OCI-LY1 (cell line): Measurements from ENCODE around the gene MTHFSD.

ENCODE experiments used
- H2AFZ ChIP-seq: fragments of 200-600 bp; sonication (generic), shearing (Covaris generic); 2 replicates; pipeline ENCODE4 v1.6.0; 2014; ENCODE audit warnings: antibody characterized with exemption, mild to moderate bottlenecking, low read length
- H3F3A ChIP-seq: fragments of 200-600 bp; sonication (generic), shearing (Covaris generic); 2 replicates; pipeline ENCODE4 v1.6.0; 2014; ENCODE audit warnings: mild to moderate bottlenecking, antibody characterized with exemption, low read length, moderate library complexity; ENCODE audit not compliant: insufficient read depth
- H3K27ac ChIP-seq: fragments of 200-600 bp; sonication (generic); 2 replicates; pipeline ENCODE4 v1.5.1; 2014; ENCODE audit warnings: low read length, mixed run types, mild to moderate bottlenecking, low read depth; ENCODE audit not compliant: poor library complexity, severe bottlenecking
- H3K27me3 ChIP-seq: fragments of 200-600 bp; sonication (generic); 2 replicates; pipeline ENCODE4 v1.6.0; 2014; ENCODE audit warnings: antibody characterized with exemption, mild to moderate bottlenecking, low read length, moderate library complexity; ENCODE audit not compliant: insufficient read depth
- H3K36me3 ChIP-seq: fragments of 200-600 bp; sonication (generic); 2 replicates; pipeline ENCODE4 v1.6.1; 2014; ENCODE audit warnings: mild to moderate bottlenecking, antibody characterized with exemption, low read length, moderate library complexity, mixed read lengths; ENCODE audit not compliant: insufficient read depth
- H3K4me1 ChIP-seq: fragments of 200-600 bp; sonication (generic); 2 replicates; pipeline ENCODE4 v1.5.1; 2014; ENCODE audit warnings: mild to moderate bottlenecking, low read length, moderate library complexity; ENCODE audit not compliant: insufficient read depth, severe bottlenecking
- H3K4me2 ChIP-seq: fragments of 200-600 bp; sonication (generic), shearing (Covaris generic); 2 replicates; pipeline ENCODE4 v1.6.1; 2014; ENCODE audit warnings: low read length
- H3K4me3 ChIP-seq: fragments of 200-600 bp; sonication (generic); 2 replicates; pipeline ENCODE4 v1.5.1; 2014; ENCODE audit warnings: low read length, low read depth, mild to moderate bottlenecking, mixed read lengths; ENCODE audit not compliant: poor library complexity, severe bottlenecking
- H3K79me2 ChIP-seq: fragments of 200-600 bp; shearing (Covaris generic); 2 replicates; pipeline ENCODE4 v1.6.1; 2016; ENCODE audit warnings: mixed run types, low read length, mixed read lengths; ENCODE audit not compliant: insufficient read depth
- H3K9ac ChIP-seq: fragments of 200-600 bp; sonication (generic), shearing (Covaris generic); 2 replicates; pipeline ENCODE4 v1.6.1; 2014; ENCODE audit warnings: mild to moderate bottlenecking, low read length, mixed read lengths
- H3K9me2 ChIP-seq: fragments of 200-600 bp; sonication (generic), shearing (Covaris generic); 2 replicates; pipeline ENCODE4 v1.6.1; 2014; ENCODE audit warnings: low read depth, mild to moderate bottlenecking, low read length, mixed read lengths
- H3K9me3 ChIP-seq: fragments of 200-600 bp; shearing (Covaris generic); 2 replicates; pipeline ENCODE4 v1.6.1; 2014; ENCODE audit warnings: low read length, mixed read lengths
- H4K20me1 ChIP-seq: fragments of 200-600 bp; sonication (generic), shearing (Covaris generic); 2 replicates; pipeline ENCODE4 v1.6.0; 2016; ENCODE audit warnings: mild to moderate bottlenecking, low read length; ENCODE audit not compliant: insufficient read depth
- EZH2 ChIP-seq: fragments of 200-600 bp; sonication (generic), shearing (Covaris generic); IDR thresholded peaks from 2 replicates; pipeline ENCODE4 v1.8.0; 2017; ENCODE audit warnings: borderline replicate concordance, mixed run types, mild to moderate bottlenecking, antibody characterized with exemption, low read length, moderate library complexity, mixed read lengths
- TF ChIP-seq, protein P1 (sequence below): fragments of 200-600 bp; sonication (generic), shearing (Covaris generic); IDR thresholded peaks from 2 replicates; pipeline ENCODE4 v1.5.1; 2017; ENCODE audit warnings: mild to moderate bottlenecking, antibody characterized with exemption, low read length, moderate library complexity, mixed read lengths

The MTHFSD gene

DNA sequence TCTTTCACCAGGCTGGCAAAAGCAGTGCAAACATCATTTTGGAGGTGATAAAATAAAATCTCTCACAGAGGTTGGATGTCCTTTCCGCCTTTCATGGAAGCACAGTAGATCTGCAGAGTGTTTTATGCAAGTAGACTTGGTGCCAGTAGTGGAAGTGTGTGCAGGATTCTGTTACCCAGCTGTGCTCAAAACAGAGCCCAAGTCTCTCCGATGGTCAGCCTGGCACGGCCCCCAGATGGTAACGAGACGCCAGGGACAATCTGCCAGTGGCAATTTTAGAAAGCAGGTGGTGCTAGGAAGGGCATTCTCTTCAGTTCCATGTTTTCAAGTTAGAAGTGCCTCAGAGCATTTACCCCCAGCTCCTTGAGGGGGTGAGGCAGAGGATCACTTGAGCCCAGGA is 1.5 kb upstream of the MTHFSD start:
- Histone ChIP-seq H2AFZ (no peak overlapping the region), H3K27me3 (no peaks in the 10 kb centered on the region), H3K27ac (no peak overlapping the region), H3K36me3 (peaks cover 10% of the 10 kb centered on the region), H3K4me1 (peaks cover 13% of the 10 kb centered on the region), H4K20me1 (no peaks in the 10 kb centered on the region), H3K4me3 (no peak overlapping the region), H3K4me2 (no peak overlapping the region), H3K79me2 (no peaks in the 10 kb centered on the region), H3F3A (no peaks in the 10 kb centered on the region), H3K9ac (no peak overlapping the region), H3K9me3 (no peaks in the 10 kb centered on the region), H3K9me2 (no peaks in the 10 kb centered on the region)
- no peak for TF ChIP-seq EZH2
- TF ChIP-seq, protein P1, sequence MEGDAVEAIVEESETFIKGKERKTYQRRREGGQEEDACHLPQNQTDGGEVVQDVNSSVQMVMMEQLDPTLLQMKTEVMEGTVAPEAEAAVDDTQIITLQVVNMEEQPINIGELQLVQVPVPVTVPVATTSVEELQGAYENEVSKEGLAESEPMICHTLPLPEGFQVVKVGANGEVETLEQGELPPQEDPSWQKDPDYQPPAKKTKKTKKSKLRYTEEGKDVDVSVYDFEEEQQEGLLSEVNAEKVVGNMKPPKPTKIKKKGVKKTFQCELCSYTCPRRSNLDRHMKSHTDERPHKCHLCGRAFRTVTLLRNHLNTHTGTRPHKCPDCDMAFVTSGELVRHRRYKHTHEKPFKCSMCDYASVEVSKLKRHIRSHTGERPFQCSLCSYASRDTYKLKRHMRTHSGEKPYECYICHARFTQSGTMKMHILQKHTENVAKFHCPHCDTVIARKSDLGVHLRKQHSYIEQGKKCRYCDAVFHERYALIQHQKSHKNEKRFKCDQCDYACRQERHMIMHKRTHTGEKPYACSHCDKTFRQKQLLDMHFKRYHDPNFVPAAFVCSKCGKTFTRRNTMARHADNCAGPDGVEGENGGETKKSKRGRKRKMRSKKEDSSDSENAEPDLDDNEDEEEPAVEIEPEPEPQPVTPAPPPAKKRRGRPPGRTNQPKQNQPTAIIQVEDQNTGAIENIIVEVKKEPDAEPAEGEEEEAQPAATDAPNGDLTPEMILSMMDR, result no peak

DNA sequence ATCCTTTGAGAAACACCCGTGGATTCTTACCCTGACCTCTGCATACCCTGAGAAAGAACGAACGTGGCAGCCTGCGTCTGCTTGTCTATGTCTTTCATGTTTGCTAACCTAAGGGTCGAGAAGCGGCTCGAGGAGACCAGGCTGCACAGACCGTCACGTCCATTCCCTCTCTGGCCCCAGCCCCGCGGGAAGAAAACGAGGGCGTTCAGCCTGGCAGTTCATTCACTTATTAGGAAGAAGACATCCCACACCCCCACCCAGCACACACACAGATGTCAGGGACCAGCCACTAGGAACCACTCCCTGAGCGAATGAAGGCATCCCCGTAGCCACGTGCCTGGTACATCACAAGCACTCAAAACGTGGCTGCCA is 655 bp upstream of the MTHFSD start:
- peak overlapping the region; percentile 67 for H3K4me2 ChIP-seq
- H3K4me3 ChIP-seq, result peak overlapping the region; percentile 92
- H4K20me1 ChIP-seq, result no peaks in the 10 kb centered on the region
- no peaks in the 10 kb centered on the region for H3K79me2 ChIP-seq
- no peak overlapping the region for H2AFZ ChIP-seq
- no peak for TF ChIP-seq EZH2
- TF ChIP-seq, protein P1, result no peak
- H3K27ac ChIP-seq, result no peak overlapping the region
- peaks cover 16% of the 10 kb centered on the region for H3K36me3 ChIP-seq
- no peaks in the 10 kb centered on the region for H3F3A ChIP-seq
- peak overlapping the region; percentile 91 for H3K9ac ChIP-seq
- no peaks in the 10 kb centered on the region for H3K9me3 ChIP-seq
- no peaks in the 10 kb centered on the region for H3K9me2 ChIP-seq
- H3K27me3 ChIP-seq, result no peaks in the 10 kb centered on the region
- peaks cover 13% of the 10 kb centered on the region for H3K4me1 ChIP-seq

DNA sequence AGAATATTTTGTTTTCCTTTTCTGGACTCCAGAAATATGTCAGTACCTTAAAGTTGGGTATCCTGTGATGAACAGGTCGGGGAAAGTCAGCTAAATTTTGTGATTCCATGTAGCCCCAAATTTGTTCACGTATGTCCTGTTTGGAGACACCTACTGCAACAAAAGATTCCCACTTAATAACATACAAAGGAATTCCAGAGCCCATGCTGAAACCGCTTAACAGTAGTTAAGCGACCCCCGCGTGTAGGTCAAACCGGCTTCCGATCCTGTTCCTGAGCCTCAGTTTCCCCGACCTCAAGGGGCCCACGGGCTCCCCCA is 477 bp downstream of the MTHFSD start:
- Histone ChIP-seq H3K36me3 (peaks cover 27% of the 10 kb centered on the region), H3K79me2 (no peaks in the 10 kb centered on the region), H4K20me1 (no peaks in the 10 kb centered on the region), H3K27me3 (no peaks in the 10 kb centered on the region), H3K4me1 (peaks cover 13% of the 10 kb centered on the region), H3F3A (no peaks in the 10 kb centered on the region), H3K4me2 (peak overlapping the region; percentile 67), H3K9me3 (no peaks in the 10 kb centered on the region), H2AFZ (no peak overlapping the region), H3K9ac (peak overlapping the region; percentile 91), H3K9me2 (no peaks in the 10 kb centered on the region), H3K27ac (peak overlapping the region; percentile 49), H3K4me3 (peak overlapping the region; percentile 92)
- TF ChIP-seq EZH2, result no peak
- TF ChIP-seq, protein P1, result no peak
